ENCODE measurements around the gene NRSN2. TPM values are rescaled to one million over a fixed set of nuclear protein-coding genes. Genes with fewer than 3 reads are reported as not detected.
A peak's percentile ranks its signal among the peaks of the same experiment; 100 is the strongest.

The NRSN2 gene
- total RNA-seq, 1 experiment from 2014 or later = 1.9 TPM

DNA sequence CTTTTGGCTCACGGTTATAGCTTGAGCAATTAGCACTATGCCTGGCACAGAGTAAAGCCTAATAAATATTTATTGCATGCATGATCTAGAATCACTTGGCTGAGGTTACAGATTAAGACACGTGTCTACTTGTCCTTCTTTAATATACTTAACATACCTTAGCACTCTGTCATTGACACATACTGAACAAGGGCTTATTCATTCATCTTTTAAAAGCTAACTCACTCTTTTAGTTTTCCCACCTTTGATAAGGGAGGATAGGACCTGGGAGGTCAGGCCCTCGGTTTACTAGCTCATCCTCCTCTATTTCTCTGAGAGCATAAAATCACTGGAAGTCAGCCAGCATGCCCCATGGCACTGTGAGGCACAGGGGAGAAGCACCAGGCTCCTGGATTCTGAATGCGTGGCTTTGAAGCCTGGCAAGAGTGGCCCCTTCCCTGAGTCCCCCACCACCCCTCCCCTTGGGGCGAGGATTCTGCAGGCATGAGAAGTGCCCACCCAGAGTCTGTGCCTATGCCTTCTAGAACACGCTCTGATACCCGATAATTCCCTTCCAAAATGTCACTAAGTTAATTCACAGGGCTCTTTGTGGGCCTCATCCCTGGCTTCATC lies 38.4 kb upstream of the NRSN2 start:
- H2AFZ ChIP-seq (ENCODE audit: low read depth, low read length, poor library complexity, severe bottlenecking) = no peak overlapping the region
- H3K4me2 ChIP-seq (ENCODE audit: low read length) = no peak overlapping the region
- H3K9me3 ChIP-seq (ENCODE audit: control insufficient read depth in 1 of 2, insufficient read depth in 1 of 2, low read depth in 1 of 2, low read length in 2 of 2) = no peaks in the 10 kb centered on the region
- no TSS peak for BruUV-seq (replicated peaks)
- 0 out of 2 replicates have a peak, but pooled peaks have one; percentile 21 for ATAC-seq
- H3K9ac ChIP-seq (ENCODE audit: low read length) = no peak overlapping the region
- CTCF ChIA-PET = no interaction called here
- H3K9me2 ChIP-seq (ENCODE audit: insufficient read depth) = no peaks in the 10 kb centered on the region
- intact Hi-C loops (cut with micrococcal nuclease) = no loop called here
- H3K79me2 ChIP-seq (ENCODE audit: insufficient read depth, low read length) = no peaks in the 10 kb centered on the region
- peaks cover 0 to 4% of the 10 kb centered on the region in 2 experiments; a peak in 1 of 4 replicates for H3K4me1 ChIP-seq (ENCODE audit: control insufficient read depth in 1 of 2, insufficient read depth in 2 of 2, low read length in 2 of 2)
- H3K27ac ChIP-seq (ENCODE audit: low read depth, low read length) = no peak overlapping the region
- no peak for TF ChIP-seq ELF1 (IDR thresholded peaks at IDR 0.05; ENCODE audit: borderline replicate concordance, low read depth)
- TF ChIP-seq ZNF274 (IDR thresholded peaks at IDR 0.05; ENCODE audit: low read depth, low read length) = no peak
- TF ChIP-seq SRF (IDR thresholded peaks at IDR 0.05; ENCODE audit: low read depth) = no peak
- no peak for TF ChIP-seq RAD21 (IDR thresholded peaks at IDR 0.05; ENCODE audit: low read depth)
- TF ChIP-seq, protein P1, sequence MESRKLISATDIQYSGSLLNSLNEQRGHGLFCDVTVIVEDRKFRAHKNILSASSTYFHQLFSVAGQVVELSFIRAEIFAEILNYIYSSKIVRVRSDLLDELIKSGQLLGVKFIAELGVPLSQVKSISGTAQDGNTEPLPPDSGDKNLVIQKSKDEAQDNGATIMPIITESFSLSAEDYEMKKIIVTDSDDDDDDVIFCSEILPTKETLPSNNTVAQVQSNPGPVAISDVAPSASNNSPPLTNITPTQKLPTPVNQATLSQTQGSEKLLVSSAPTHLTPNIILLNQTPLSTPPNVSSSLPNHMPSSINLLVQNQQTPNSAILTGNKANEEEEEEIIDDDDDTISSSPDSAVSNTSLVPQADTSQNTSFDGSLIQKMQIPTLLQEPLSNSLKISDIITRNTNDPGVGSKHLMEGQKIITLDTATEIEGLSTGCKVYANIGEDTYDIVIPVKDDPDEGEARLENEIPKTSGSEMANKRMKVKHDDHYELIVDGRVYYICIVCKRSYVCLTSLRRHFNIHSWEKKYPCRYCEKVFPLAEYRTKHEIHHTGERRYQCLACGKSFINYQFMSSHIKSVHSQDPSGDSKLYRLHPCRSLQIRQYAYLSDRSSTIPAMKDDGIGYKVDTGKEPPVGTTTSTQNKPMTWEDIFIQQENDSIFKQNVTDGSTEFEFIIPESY (IDR thresholded peaks at IDR 0.05; ENCODE audit: extremely low read depth, insufficient replicate concordance, low read length) = no peak
- TF ChIP-seq, protein P2, sequence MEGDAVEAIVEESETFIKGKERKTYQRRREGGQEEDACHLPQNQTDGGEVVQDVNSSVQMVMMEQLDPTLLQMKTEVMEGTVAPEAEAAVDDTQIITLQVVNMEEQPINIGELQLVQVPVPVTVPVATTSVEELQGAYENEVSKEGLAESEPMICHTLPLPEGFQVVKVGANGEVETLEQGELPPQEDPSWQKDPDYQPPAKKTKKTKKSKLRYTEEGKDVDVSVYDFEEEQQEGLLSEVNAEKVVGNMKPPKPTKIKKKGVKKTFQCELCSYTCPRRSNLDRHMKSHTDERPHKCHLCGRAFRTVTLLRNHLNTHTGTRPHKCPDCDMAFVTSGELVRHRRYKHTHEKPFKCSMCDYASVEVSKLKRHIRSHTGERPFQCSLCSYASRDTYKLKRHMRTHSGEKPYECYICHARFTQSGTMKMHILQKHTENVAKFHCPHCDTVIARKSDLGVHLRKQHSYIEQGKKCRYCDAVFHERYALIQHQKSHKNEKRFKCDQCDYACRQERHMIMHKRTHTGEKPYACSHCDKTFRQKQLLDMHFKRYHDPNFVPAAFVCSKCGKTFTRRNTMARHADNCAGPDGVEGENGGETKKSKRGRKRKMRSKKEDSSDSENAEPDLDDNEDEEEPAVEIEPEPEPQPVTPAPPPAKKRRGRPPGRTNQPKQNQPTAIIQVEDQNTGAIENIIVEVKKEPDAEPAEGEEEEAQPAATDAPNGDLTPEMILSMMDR (IDR thresholded peaks at IDR 0.05 in 2 of 3, conservative IDR thresholded peaks at IDR 0.05 in 1 of 3; ENCODE audit: borderline replicate concordance in 1 of 3, insufficient read depth in 1 of 3, low read depth in 2 of 3, low read length in 2 of 3) = no peak
- TF ChIP-seq EGR1 (IDR thresholded peaks at IDR 0.05; ENCODE audit: low read depth) = no peak
- TF ChIP-seq SP1 (IDR thresholded peaks at IDR 0.05; ENCODE audit: low read depth) = no peak
- no peak for TF ChIP-seq ZFX (IDR thresholded peaks at IDR 0.05)
- no peak for TF ChIP-seq CBX3 (IDR thresholded peaks at IDR 0.05; ENCODE audit: low read depth)
- no peak overlapping the region for H3K4me3 ChIP-seq (replicated peaks in 1 of 2; ENCODE audit: low read depth in 1 of 2, low read length in 2 of 2)
- DNase-seq (ENCODE audit: low read depth, low spot score) = no peak
- H4K20me1 ChIP-seq (ENCODE audit: insufficient read depth) = no peaks in the 10 kb centered on the region
- RAD21 ChIA-PET (ENCODE audit: low non-redundant PET in 1 of 2, low total read pairs in 2 of 2, uncharacterized antibody in 2 of 2, unreplicated experiment in 2 of 2) = no interaction called here
- POLR2A ChIA-PET = no interaction called here
- no peaks in the 10 kb centered on the region for H3K36me3 ChIP-seq (ENCODE audit: control insufficient read depth in 1 of 2, insufficient read depth in 2 of 2, low read length in 2 of 2)
- H3K27me3 ChIP-seq (ENCODE audit: insufficient read depth, low read length) = no peaks in the 10 kb centered on the region
